ENCODE results near the gene BRK1. TPM values are rescaled to one million over a fixed set of nuclear protein-coding genes. Genes with fewer than 3 reads are reported as not detected.

BRK1 gene
- total and polyA plus RNA-seq, 9 of the 15 experiments (the other 6 are each of a cell fraction or from before 2014, with no cell fraction given), result 105 to 634 (median 250) TPM

GRCh38 chr3:10160346-10160745 is 44.9 kb downstream of the BRK1 start (continued):
- TF ChIP-seq SIN3A (IDR thresholded peaks at IDR 0.05; ENCODE audit: borderline replicate concordance in 2 of 2, control insufficient read depth in 1 of 2, low read depth in 2 of 2, low read length in 2 of 2) (no peak), EZH2 (IDR thresholded peaks at IDR 0.05; ENCODE audit: borderline replicate concordance, low read depth, low read length) (no peak), ZSCAN29 (IDR thresholded peaks at IDR 0.05) (no peak), ZC3H8 (IDR thresholded peaks at IDR 0.05) (no peak), ZNF75A (CRISPR knock-in tag; IDR thresholded peaks at IDR 0.05) (no peak), HNRNPK (IDR thresholded peaks at IDR 0.05; ENCODE audit: low read depth, low read length, poor library complexity, severe bottlenecking) (no peak), TRIM28 (IDR thresholded peaks at IDR 0.05) (no peak), ZNF79 (CRISPR knock-in tag; IDR thresholded peaks at IDR 0.05; ENCODE audit: low read depth) (no peak), VEZF1 (CRISPR knock-in tag; IDR thresholded peaks at IDR 0.05) (no peak)

GRCh38 chr3:10160925-10161324 is 45.5 kb downstream of the BRK1 start:
- ATAC-seq (peak; percentile 42), FAIRE-seq (no peak), DNase-seq (ENCODE audit: extremely low read depth in 1 of 4, low spot score in 3 of 4) (peak in 1 of 4 experiments; percentile 18)
- ChIA-PET CTCF (ENCODE audit: low intra/inter-chr PET ratio) (no interaction called here), POLR2A (interaction anchor here (0.6 to 2.3 kb wide), 4 partner anchors 9 to 685 kb away, joined by 3 to 10 read pairs (median 6); partner anchors contain the start of gene VHL)
- Histone ChIP-seq H3K9me1 (ENCODE audit: control insufficient read depth, insufficient read depth, low read length) (no peaks in the 10 kb centered on the region), H3K9ac (ENCODE audit: insufficient read depth in 1 of 2, low read depth in 2 of 2, low read length in 2 of 2) (no peak overlapping the region; a peak in 1 of 4 replicates), H3K79me2 (ENCODE audit: control insufficient read depth, insufficient read depth, low read length) (no peaks in the 10 kb centered on the region), H3K36me3 (ENCODE audit: control insufficient read depth, insufficient read depth, low read length) (no peaks in the 10 kb centered on the region), H3K27me3 (ENCODE audit: control insufficient read depth in 2 of 2, insufficient read depth in 2 of 2, low read length in 2 of 2) (no peaks in the 10 kb centered on the region), H2AFZ (ENCODE audit: low read depth, low read length) (peak overlapping the region; percentile 15; the same call in 1 of the 2 replicates), H3K4me3 (no peak overlapping the region), H3K4me2 (ENCODE audit: insufficient read depth, low read length) (no peak overlapping the region), H3K9me3 (replicated peaks; ENCODE audit: control insufficient read depth, insufficient read depth, low read depth, low read length) (no peaks in the 10 kb centered on the region), H3K27ac (ENCODE audit: extremely low read depth, low read depth, low read length) (no peak overlapping the region), H3K4me1 (replicated peaks in 1 of 2; ENCODE audit: control insufficient read depth in 2 of 2, insufficient read depth in 2 of 2, low read length in 2 of 2) (peaks cover 0 to 17% of the 10 kb centered on the region in 2 experiments; a peak in 3 of 5 replicates), H4K20me1 (replicated peaks; ENCODE audit: control insufficient read depth, insufficient read depth, low read length) (no peaks in the 10 kb centered on the region)
- no TSS peak for BruUV-seq (replicated peaks)
- in situ Hi-C loops (cut with MboI) (no loop called here), intact Hi-C loops (cut with micrococcal nuclease) (loop anchor here (5.0 kb wide), 2 partner anchors 134 to 161 kb away; partner anchors contain the start of genes FANCD2 and SEC13)
- 45% methylated on average over 6 of the region's 6 CpGs for WGBS (ENCODE audit: insufficient coverage, low coverage, missing lambda C conversion rate)
- TF ChIP-seq GABPB2 (CRISPR knock-in tag; conservative IDR thresholded peaks at IDR 0.05) (no peak), ZNF217 (CRISPR knock-in tag; IDR thresholded peaks at IDR 0.05) (no peak), PHTF2 (CRISPR knock-in tag; IDR thresholded peaks at IDR 0.05) (no peak), ETV6 (IDR thresholded peaks at IDR 0.05; ENCODE audit: borderline replicate concordance in 1 of 2, low read depth in 2 of 2, low read length in 1 of 2) (no peak), ETV6 (CRISPR knock-in tag; IDR thresholded peaks at IDR 0.05; ENCODE audit: borderline replicate concordance) (no peak), RNF2 (IDR thresholded peaks at IDR 0.05) (no peak), ZNF146 (CRISPR knock-in tag; IDR thresholded peaks at IDR 0.05; ENCODE audit: unreplicated experiment) (no peak), GTF3C2 (IDR thresholded peaks at IDR 0.05; ENCODE audit: borderline replicate concordance, extremely low read depth, insufficient read length) (no peak)

All from K562 (cell line).